Neutrophil (primary cell): ENCODE results near the gene SLC39A11.
"Not testable (repeated sequence)": the region's sequence is repeated elsewhere in the genome, so short reads cannot be mapped to it uniquely, and the experiment has no call there.

ENCODE experiments used
- H3K27ac ChIP-seq: fragments of 200-600 bp; sonication (generic); 2 replicates; pipeline ENCODE4 v1.5.1; 2016; ENCODE audit warnings: mild to moderate bottlenecking, moderate library complexity
- H3K27me3 ChIP-seq: fragments of 200-600 bp; sonication (generic); 2 replicates; pipeline ENCODE4 v1.6.0; 2016; ENCODE audit warnings: mild to moderate bottlenecking
- H3K36me3 ChIP-seq: fragments of 200-600 bp; sonication (generic); 2 replicates; pipeline ENCODE4 v1.5.1; 2017
- H3K4me1 ChIP-seq, 2 experiments: fragments of 200-600 bp in 1 of 2; sonication (generic) in 1 of 2; 1 replicate in 1 of 2; 2 replicates in 1 of 2; pipeline versions ENCODE4 v1.5.1 to v1.6.1; 2013 to 2016; ENCODE audit warnings: low read depth in 1 of 2, low read length in 1 of 2, mild to moderate bottlenecking in 1 of 2, moderate library complexity in 1 of 2; ENCODE audit not compliant: control insufficient read depth in 1 of 2, insufficient read depth in 1 of 2
- H3K4me3 ChIP-seq, 2 experiments: fragments of 200-600 bp in 1 of 2; sonication (generic) in 1 of 2; 1 replicate in 1 of 2; 2 replicates in 1 of 2; pipeline ENCODE4 v1.5.1; 2013 to 2016; ENCODE audit warnings: low read depth in 1 of 2, low read length in 1 of 2, mild to moderate bottlenecking in 1 of 2, moderate library complexity in 1 of 2
- H3K9me3 ChIP-seq: fragments of 200-600 bp; sonication (generic); 2 replicates; pipeline ENCODE4 v1.5.1; 2016
- CTCF ChIP-seq: fragments of 200-600 bp; sonication (generic); IDR thresholded peaks from 2 replicates; pipeline ENCODE4 v1.5.1; 2016; ENCODE audit warnings: antibody characterized with exemption

SLC39A11 gene

GRCh38 chr17:73065376-73065775 lies 27.1 kb downstream of the SLC39A11 start:
- Histone ChIP-seq H3K36me3 (no peaks in the 10 kb centered on the region), H3K27ac (no peak overlapping the region), H3K4me3 (no peak overlapping the region), H3K4me1 (peaks cover 82 to 91% of the 10 kb centered on the region in 2 experiments), H3K27me3 (no peaks in the 10 kb centered on the region), H3K9me3 (no peaks in the 10 kb centered on the region)
- TF ChIP-seq CTCF: no peak

- no peak for TF ChIP-seq CTCF
- Histone ChIP-seq H3K9me3 (no peaks in the 10 kb centered on the region), H3K27me3 (no peaks in the 10 kb centered on the region), H3K36me3 (no peaks in the 10 kb centered on the region), H3K4me3 (no peak overlapping the region), H3K4me1 (peaks cover 75 to 90% of the 10 kb centered on the region in 2 experiments), H3K27ac (peak overlapping the region; percentile 59)
Measured at GRCh38 chr17:73064084-73064938, 28.2 kb downstream of the SLC39A11 start.

GRCh38 chr17:73062726-73063125 lies 29.8 kb downstream of the SLC39A11 start:
- H3K27ac ChIP-seq: peak overlapping the region; percentile 43
- H3K4me1 ChIP-seq: peaks cover 59 to 75% of the 10 kb centered on the region in 2 experiments
- TF ChIP-seq CTCF: no peak
- no peak overlapping the region for H3K4me3 ChIP-seq
- no peaks in the 10 kb centered on the region for H3K27me3 ChIP-seq
- H3K9me3 ChIP-seq: no peaks in the 10 kb centered on the region
- no peaks in the 10 kb centered on the region for H3K36me3 ChIP-seq

- TF ChIP-seq CTCF: no peak
- Histone ChIP-seq H3K27ac (peak overlapping the region; percentile 74), H3K27me3 (no peaks in the 10 kb centered on the region), H3K4me1 (peaks cover 47 to 60% of the 10 kb centered on the region in 2 experiments), H3K36me3 (no peaks in the 10 kb centered on the region), H3K4me3 (no peak overlapping the region), H3K9me3 (no peaks in the 10 kb centered on the region)
Measured at GRCh38 chr17:73061161-73061560, 31.3 kb downstream of the SLC39A11 start.

- H3K4me1 ChIP-seq: peaks cover 44 to 56% of the 10 kb centered on the region in 2 experiments
- H3K27me3 ChIP-seq: no peaks in the 10 kb centered on the region
- no peak overlapping the region for H3K4me3 ChIP-seq
- no peak for TF ChIP-seq CTCF
- H3K36me3 ChIP-seq: no peaks in the 10 kb centered on the region
- H3K9me3 ChIP-seq: no peaks in the 10 kb centered on the region
- peak overlapping the region; percentile 74 for H3K27ac ChIP-seq
Measured at GRCh38 chr17:73060721-73061120, 31.8 kb downstream of the SLC39A11 start.

GRCh38 chr17:73059713-73060112 lies 32.8 kb downstream of the SLC39A11 start:
- not testable (repeated sequence) for H3K27ac ChIP-seq, H3K27me3 ChIP-seq, H3K4me3 ChIP-seq, H3K36me3 ChIP-seq, H3K9me3 ChIP-seq
- peaks cover 40 to 53% of the 10 kb centered on the region in 2 experiments for H3K4me1 ChIP-seq
